SK-N-SH treated with all-trans-retinoic acid at 6 μM for 48 hours (cell line): ENCODE data around the gene MT2A.

Source experiments
- CSDC2 ChIP-seq: fragments of 250-450 bp; sonication (Bioruptor Pico); IDR thresholded peaks from 2 replicates; pipeline ENCODE4 v1.5.0; 2020; ENCODE audit warnings: mild to moderate bottlenecking, moderate library complexity
- CSRNP3 ChIP-seq: fragments of 250-450 bp; sonication (Bioruptor Pico); IDR thresholded peaks from 2 replicates; pipeline ENCODE4 v1.5.1; 2021; ENCODE audit warnings: mild to moderate bottlenecking, moderate library complexity
- GLIS3 ChIP-seq: fragments of 250-450 bp; sonication (Bioruptor Pico); IDR thresholded peaks from 2 replicates; pipeline ENCODE4 v1.5.0; 2020; ENCODE audit warnings: mild to moderate bottlenecking, moderate library complexity
- OSR1 ChIP-seq: fragments of 250-450 bp; sonication (Bioruptor Pico); IDR thresholded peaks from 2 replicates; pipeline ENCODE4 v1.8.0; 2022; ENCODE audit warnings: moderate library complexity, mild to moderate bottlenecking, inconsistent platforms
- PATZ1 ChIP-seq: fragments of 250-450 bp; sonication (Bioruptor Pico); IDR thresholded peaks from 2 replicates; pipeline ENCODE4 v1.8.0; 2020; ENCODE audit warnings: mild to moderate bottlenecking, moderate library complexity, borderline replicate concordance
- PPARA ChIP-seq: fragments of 250-450 bp; sonication (Bioruptor Pico); IDR thresholded peaks from 2 replicates; pipeline ENCODE4 v1.5.0; 2020; ENCODE audit warnings: mild to moderate bottlenecking, borderline replicate concordance
- SNAI2 ChIP-seq: fragments of 250-450 bp; sonication (Bioruptor Pico); IDR thresholded peaks from 2 replicates; pipeline ENCODE4 v1.5.0; 2020; ENCODE audit warnings: mild to moderate bottlenecking, moderate library complexity
- ZFP3 ChIP-seq: fragments of 250-450 bp; sonication (Bioruptor Pico); IDR thresholded peaks from 2 replicates; pipeline ENCODE4 v1.5.0; 2020; ENCODE audit warnings: mild to moderate bottlenecking, moderate library complexity
- ZFP30 ChIP-seq: fragments of 450-650 bp; formaldehyde crosslinking; IDR thresholded peaks from 2 replicates; pipeline ENCODE4 v1.5.0; 2022; ENCODE audit warnings: mild to moderate bottlenecking, moderate library complexity
- ZNF565 ChIP-seq: fragments of 450-650 bp; formaldehyde crosslinking; conservative IDR thresholded peaks from 2 replicates; pipeline ENCODE4 v1.5.0; 2020; ENCODE audit warnings: low read depth, mild to moderate bottlenecking, moderate library complexity

- TF ChIP-seq CSDC2 (CRISPR knock-in tag) (no peak), OSR1 (no peak), ZFP3 (CRISPR knock-in tag) (no peak), PPARA (no peak), GLIS3 (CRISPR knock-in tag) (no peak), ZNF565 (CRISPR knock-in tag) (no peak), SNAI2 (no peak), CSRNP3 (CRISPR knock-in tag) (no peak), ZFP30 (CRISPR knock-in tag) (no peak), PATZ1 (CRISPR knock-in tag) (no peak)
These were observed 4.8 kb upstream of the MT2A start for GRCh38 chr16:56603589-56603988.
